AG04450 (cell line): ENCODE measurements around the gene CD200R1. TPM values are rescaled to one million over a fixed set of nuclear protein-coding genes. Genes with fewer than 3 reads are reported as not detected.

Experiments
- CTCF ChIA-PET: fragments of 300-600, 350-600 bp; formaldehyde crosslinking; extraction: SDS; loops from one replicate; lab custom pipeline; 2022; ENCODE audit warnings: antibody characterized with exemption, inconsistent platforms; lab: Charles Lee
- POLR2A ChIA-PET: fragments of 350-600 bp; formaldehyde crosslinking; extraction: SDS; loops from one replicate; lab custom pipeline; 2021; ENCODE audit warnings: antibody characterized with exemption, inconsistent platforms; lab: Yijun Ruan, JAX
- DNase-seq: peaks from one replicate; pipeline ENCODE4 v3.0.0-alpha.2; 2011; ENCODE audit warnings: low read depth, low spot score
- H3K27ac ChIP-seq: one replicate; pipeline ENCODE4 v1.5.1; 2012; ENCODE audit warnings: low read depth, low read length, control low read depth
- H3K27me3 ChIP-seq: one replicate; pipeline ENCODE4 v1.6.0; 2012; ENCODE audit warnings: low read length; ENCODE audit not compliant: control insufficient read depth, insufficient read depth
- H3K4me3 ChIP-seq: 2 replicates; pipeline ENCODE4 v1.5.1; 2011; ENCODE audit warnings: mild to moderate bottlenecking, low read depth, low read length, control low read depth
- H3K9me3 ChIP-seq: 2 replicates; pipeline ENCODE4 v1.5.1; 2012; ENCODE audit warnings: low read length; ENCODE audit not compliant: control insufficient read depth, insufficient read depth
- CTCF ChIP-seq: IDR thresholded peaks from 2 replicates; pipeline ENCODE4 v1.5.1; 2011; ENCODE audit warnings: low read depth, low read length, control low read depth, inconsistent platforms
- polyA minus RNA-seq: library from RNA; depleted of rRNA, polyadenylated mRNA; stranded (reverse); fragments of >200 nt; gene quantifications from 2 replicates; pipeline ENCODE4 v1.2.3, GENCODE V29; 2011; rRNA and poly(A)+ RNA removed
- polyA plus RNA-seq: library from polyadenylated mRNA; depleted of rRNA; stranded (reverse); fragments of >200 nt; gene quantifications from 2 replicates; pipeline ENCODE4 v1.2.3, GENCODE V29; 2011; rRNA removed

CD200R1 gene
- polyA plus RNA-seq (not detected in 2 replicates), polyA minus RNA-seq (not detected in 2 replicates)

DNA sequence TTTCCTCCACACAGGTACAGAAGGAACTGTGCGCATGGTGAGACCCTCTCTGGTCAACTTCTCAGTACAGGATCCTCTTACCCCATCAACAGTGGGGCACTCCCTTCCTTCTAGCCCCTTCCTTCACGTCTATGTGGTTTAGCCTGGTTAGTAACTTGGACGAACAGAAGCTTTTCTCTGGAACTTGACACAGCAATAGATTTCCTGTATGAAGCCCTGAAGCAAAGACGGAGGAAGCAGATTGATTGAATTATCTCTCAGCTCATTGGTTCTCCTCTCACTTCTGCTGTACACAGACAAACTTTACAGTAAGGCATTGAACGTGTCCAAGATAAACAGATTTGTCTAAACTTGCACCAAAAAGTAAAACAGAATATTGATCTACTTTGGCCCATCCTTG, at the start of gene CD200R1:
CD200R1 (minus strand) TSS at position 210 of the 400 bp plus-strand sequence. CDS start 246 bp downstream, outside the sequence.
- TF ChIP-seq CTCF: no peak
- H3K9me3 ChIP-seq: no peaks in the 10 kb centered on the region
- ChIA-PET CTCF (interaction anchor here (1.1 kb wide), 1 partner anchor 393 kb away, joined by 4 read pairs; no protein-coding TSS in a partner anchor), POLR2A (no interaction called here)
- H3K4me3 ChIP-seq: no peak within 1 kb of the TSS
- no peak for DNase-seq
- peaks cover 3% of the 10 kb centered on the region for H3K27me3 ChIP-seq
- no peak within 1 kb of the TSS for H3K27ac ChIP-seq

GRCh38 chr3:113021471-113021870, 46.6 kb upstream of the CD200R1 start:
- ChIA-PET POLR2A (no interaction called here), CTCF (interaction anchor here (0.7 to 1.8 kb wide), 2 partner anchors 14 to 41 kb away, joined by 3 to 6 read pairs; no protein-coding TSS in a partner anchor)
- no peak overlapping the region for H3K4me3 ChIP-seq
- TF ChIP-seq CTCF: no peak
- no peak overlapping the region for H3K27ac ChIP-seq
- H3K9me3 ChIP-seq: peaks cover 3% of the 10 kb centered on the region; the same call in 1 of the 2 replicates
- no peak for DNase-seq
- H3K27me3 ChIP-seq: no peaks in the 10 kb centered on the region

GRCh38 chr3:113019182-113020137, 44.6 kb upstream of the CD200R1 start:
- no peaks in the 10 kb centered on the region for H3K27me3 ChIP-seq
- ChIA-PET CTCF (interaction anchor here (0.6 to 1.4 kb wide), 5 partner anchors 16 to 437 kb away, joined by 3 to 8 read pairs (median 4); no protein-coding TSS in a partner anchor), POLR2A (interaction anchor here (0.9 to 1.8 kb wide), 5 partner anchors 9 to 754 kb away, joined by 3 to 6 read pairs (median 4); partner anchors contain the start of genes GTPBP8 and SPICE1)
- H3K27ac ChIP-seq: peak overlapping the region; percentile 91
- DNase-seq: peak; percentile 80
- no peak for TF ChIP-seq CTCF
- H3K4me3 ChIP-seq: peak overlapping the region; percentile 85
- peaks cover 3% of the 10 kb centered on the region; the same call in 1 of the 2 replicates for H3K9me3 ChIP-seq

DNA sequence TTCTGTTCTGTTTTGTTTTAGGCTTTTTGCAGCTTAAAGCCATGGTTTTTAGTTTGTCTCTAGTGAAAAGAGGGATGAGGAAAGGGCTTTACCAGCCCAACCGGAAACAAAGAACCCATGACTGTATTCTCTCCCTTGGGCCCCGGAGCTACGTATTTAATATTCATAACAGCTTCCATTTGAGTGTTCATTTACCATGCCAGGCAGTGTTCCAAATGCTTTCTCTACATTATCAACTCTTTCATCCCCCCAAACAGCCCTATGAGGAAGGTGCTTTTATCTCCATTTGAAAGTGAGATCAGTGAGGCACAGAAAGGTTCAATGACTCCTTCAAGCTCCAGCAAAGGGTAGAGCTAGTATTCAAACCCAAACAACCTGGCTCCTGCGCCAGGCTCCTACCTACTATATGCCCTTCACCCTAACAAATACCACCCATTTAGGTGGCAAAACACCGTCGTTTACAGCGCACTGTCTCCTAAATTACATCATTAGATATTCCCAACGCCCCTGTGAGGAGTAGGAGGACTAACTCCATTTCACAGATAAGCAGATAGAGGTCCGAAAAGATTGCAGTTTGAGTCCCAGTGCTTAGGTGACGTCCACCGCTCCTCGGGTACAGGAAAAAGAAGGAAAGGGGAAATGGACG, 43.8 kb upstream of the CD200R1 start:
- POLR2A ChIA-PET: interaction anchor here (1.0 to 1.8 kb wide), 4 partner anchors 8 to 497 kb away, joined by 4 to 6 read pairs (median 4); partner anchors contain the start of genes GTPBP8 and SPICE1
- DNase-seq: no peak
- TF ChIP-seq CTCF: no peak

More for the DNA sequence above, 43.8 kb upstream of the CD200R1 start:
- H3K4me3 ChIP-seq: peak overlapping the region; percentile 85
- H3K9me3 ChIP-seq: peaks cover 3% of the 10 kb centered on the region; the same call in 1 of the 2 replicates
- no peaks in the 10 kb centered on the region for H3K27me3 ChIP-seq
- CTCF ChIA-PET: interaction anchor here (0.6 to 1.4 kb wide), 5 partner anchors 16 to 436 kb away, joined by 3 to 8 read pairs (median 3); no protein-coding TSS in a partner anchor
- H3K27ac ChIP-seq: peak overlapping the region; percentile 91
